ENCODE measurements around the gene ERFE.

The ERFE gene

GRCh38 chr2:238130696-238131628 is 27.8 kb upstream of the ERFE start:
- TF ChIP-seq RAD21 (IDR thresholded peaks at IDR 0.05; ENCODE audit: low read depth): no peak
- no peak for TF ChIP-seq EP300 (IDR thresholded peaks at IDR 0.05; ENCODE audit: borderline replicate concordance)
- TF ChIP-seq TAF1 (IDR thresholded peaks at IDR 0.05; ENCODE audit: low read depth): no peak
- no peak for TF ChIP-seq CEBPB (IDR thresholded peaks at IDR 0.05)
- TF ChIP-seq USF1 (IDR thresholded peaks at IDR 0.05): no peak
- TF ChIP-seq REST (IDR thresholded peaks at IDR 0.05; ENCODE audit: low read depth): no peak
- no peak for TF ChIP-seq TEAD4 (IDR thresholded peaks at IDR 0.05)
- TF ChIP-seq FOXM1 (IDR thresholded peaks at IDR 0.05; ENCODE audit: borderline replicate concordance, low read depth): no peak
- no peak for TF ChIP-seq CREB1 (IDR thresholded peaks at IDR 0.05; ENCODE audit: low read depth)

- TF ChIP-seq TAF1 (IDR thresholded peaks at IDR 0.05; ENCODE audit: low read depth) (no peak), TEAD4 (IDR thresholded peaks at IDR 0.05) (no peak), CEBPB (IDR thresholded peaks at IDR 0.05) (no peak), YY1 (IDR thresholded peaks at IDR 0.05; ENCODE audit: low read depth) (no peak), ZBTB7A (IDR thresholded peaks at IDR 0.05; ENCODE audit: low read depth) (no peak), RAD21 (IDR thresholded peaks at IDR 0.05; ENCODE audit: low read depth) (no peak), FOXM1 (IDR thresholded peaks at IDR 0.05; ENCODE audit: borderline replicate concordance, low read depth) (no peak), TCF12 (IDR thresholded peaks at IDR 0.05; ENCODE audit: low read depth) (no peak), MAX (IDR thresholded peaks at IDR 0.05) (no peak)
These were observed 26.9 kb upstream of the ERFE start for GRCh38 chr2:238131761-238132462.

GRCh38 chr2:238132463-238133450 is 26.0 kb upstream of the ERFE start:
- TF ChIP-seq TAF1 (IDR thresholded peaks at IDR 0.05; ENCODE audit: low read depth) (no peak), RAD21 (IDR thresholded peaks at IDR 0.05; ENCODE audit: low read depth) (no peak), REST (IDR thresholded peaks at IDR 0.05; ENCODE audit: low read depth) (no peak), EP300 (IDR thresholded peaks at IDR 0.05; ENCODE audit: borderline replicate concordance) (no peak), EGR1 (IDR thresholded peaks at IDR 0.05) (no peak), ZBTB7A (IDR thresholded peaks at IDR 0.05; ENCODE audit: low read depth) (no peak), MAX (IDR thresholded peaks at IDR 0.05) (no peak), CEBPB (IDR thresholded peaks at IDR 0.05) (no peak), FOXM1 (IDR thresholded peaks at IDR 0.05; ENCODE audit: borderline replicate concordance, low read depth) (no peak), YY1 (IDR thresholded peaks at IDR 0.05; ENCODE audit: low read depth) (no peak), NFIC (IDR thresholded peaks at IDR 0.05) (no peak), TEAD4 (IDR thresholded peaks at IDR 0.05) (no peak), USF1 (IDR thresholded peaks at IDR 0.05) (no peak), TCF12 (IDR thresholded peaks at IDR 0.05; ENCODE audit: low read depth) (no peak), CREB1 (IDR thresholded peaks at IDR 0.05; ENCODE audit: low read depth) (no peak)

GRCh38 chr2:238133499-238134392 is 25.0 kb upstream of the ERFE start:
- TF ChIP-seq CEBPB (IDR thresholded peaks at IDR 0.05) (no peak), REST (IDR thresholded peaks at IDR 0.05; ENCODE audit: low read depth) (no peak), YY1 (IDR thresholded peaks at IDR 0.05; ENCODE audit: low read depth) (no peak), ZBTB7A (IDR thresholded peaks at IDR 0.05; ENCODE audit: low read depth) (no peak), RAD21 (IDR thresholded peaks at IDR 0.05; ENCODE audit: low read depth) (no peak), TCF12 (IDR thresholded peaks at IDR 0.05; ENCODE audit: low read depth) (no peak), CREB1 (IDR thresholded peaks at IDR 0.05; ENCODE audit: low read depth) (no peak), USF1 (IDR thresholded peaks at IDR 0.05) (no peak), FOXM1 (IDR thresholded peaks at IDR 0.05; ENCODE audit: borderline replicate concordance, low read depth) (no peak), TEAD4 (IDR thresholded peaks at IDR 0.05) (no peak), TAF1 (IDR thresholded peaks at IDR 0.05; ENCODE audit: low read depth) (no peak), EGR1 (IDR thresholded peaks at IDR 0.05) (no peak), NFIC (IDR thresholded peaks at IDR 0.05) (no peak), MAX (IDR thresholded peaks at IDR 0.05) (no peak)
